A673 (cell line): ENCODE data around the gene SRL. TPM values are rescaled to one million over a fixed set of nuclear protein-coding genes. Genes with fewer than 3 reads are reported as not detected.

Source experiments
- BruUV-seq: library from RNA; stranded (reverse); fragments of 400-500 nt; replicated peaks from 2 replicates; lab custom pipeline; 2021; lab: Mats Ljungman, UMichigan
- CTCF ChIA-PET: fragments of 300-600 bp; sonication (Branson Sonifier 250); formaldehyde crosslinking; loops from one replicate; lab custom pipeline; 2022; ENCODE audit warnings: antibody characterized with exemption; lab: Charles Lee
- POLR2A ChIA-PET: fragments of 300-600 bp; sonication (Branson Sonifier 250); formaldehyde crosslinking; loops from one replicate; lab custom pipeline; 2022; ENCODE audit warnings: antibody characterized with exemption; ENCODE audit not compliant: low non-redundant PET; lab: Charles Lee
- DNase-seq: peaks from one replicate; pipeline ENCODE4 v3.0.0-alpha.2; 2015; ENCODE audit warnings: low spot score
- H3K27ac ChIP-seq: fragments of 200-600 bp; sonication (generic); 2 replicates; pipeline ENCODE4 v1.5.1; 2016; ENCODE audit warnings: mixed run types, low read depth, mild to moderate bottlenecking, mixed read lengths, antibody characterized with exemption, low read length; ENCODE audit not compliant: poor library complexity, severe bottlenecking
- H3K27me3 ChIP-seq: fragments of 200-600 bp; sonication (generic); replicated peaks from 2 replicates; pipeline ENCODE4 v1.6.1; 2017; ENCODE audit warnings: mixed run types, low read depth, mild to moderate bottlenecking, mixed read lengths, antibody characterized with exemption, low read length; ENCODE audit not compliant: insufficient read depth, poor library complexity
- H3K36me3 ChIP-seq: fragments of 200-600 bp; sonication (generic); 2 replicates; pipeline ENCODE4 v1.6.1; 2016; ENCODE audit warnings: mixed run types, mild to moderate bottlenecking, mixed read lengths, antibody characterized with exemption, low read length; ENCODE audit not compliant: insufficient read depth, poor library complexity, severe bottlenecking
- H3K4me1 ChIP-seq: fragments of 200-600 bp; sonication (generic); 2 replicates; pipeline ENCODE4 v1.6.1; 2017; ENCODE audit warnings: mixed run types, mild to moderate bottlenecking, mixed read lengths, antibody characterized with exemption, low read length; ENCODE audit not compliant: insufficient read depth, poor library complexity, severe bottlenecking
- H3K4me3 ChIP-seq: fragments of 200-600 bp; sonication (generic); 2 replicates; pipeline ENCODE4 v1.5.1; 2016; ENCODE audit warnings: low read depth, mixed run types, mild to moderate bottlenecking, mixed read lengths, low read length; ENCODE audit not compliant: poor library complexity, severe bottlenecking
- H3K9me3 ChIP-seq: fragments of 200-600 bp; sonication (generic); 2 replicates; pipeline ENCODE4 v1.6.1; 2016; ENCODE audit warnings: mixed run types, low read depth, mild to moderate bottlenecking, mixed read lengths, antibody characterized with exemption, low read length; ENCODE audit not compliant: poor library complexity, severe bottlenecking
- CTCF ChIP-seq: fragments of 300-800, 200-600 bp; sonication (generic); conservative IDR thresholded peaks from 2 replicates; pipeline ENCODE4 v1.5.1; 2017; ENCODE audit warnings: low read depth, mild to moderate bottlenecking, antibody characterized with exemption, low read length, moderate library complexity, mixed read lengths
- EZH2 ChIP-seq: fragments of 200-600 bp; sonication (generic); IDR thresholded peaks from 2 replicates; pipeline ENCODE4 v1.6.1; 2017; ENCODE audit warnings: borderline replicate concordance, low read depth, mild to moderate bottlenecking, mixed read lengths, antibody characterized with exemption, low read length; ENCODE audit not compliant: poor library complexity, severe bottlenecking
- intact Hi-C: fragments of 100-400 bp; cut with micrococcal nuclease; formaldehyde crosslinking; loops from one replicate; pipeline ENCODE4 v1.10.0; 2022; ENCODE audit not compliant: unreplicated experiment
- total RNA-seq: library from RNA; stranded (reverse); gene quantifications from 2 replicates; pipeline ENCODE4 v1.2.3, GENCODE V29; 2021

Gene SRL
- total RNA-seq, 1 experiment from 2014 or later: 0.11 TPM

GRCh38 chr16:4265676-4266075 lies 23.8 kb upstream of the SRL start:
- ChIA-PET CTCF (interaction anchor here (1.0 kb wide), 1 partner anchor 136 kb away, joined by 3 read pairs; no protein-coding TSS in a partner anchor), POLR2A (no interaction called here)
- Histone ChIP-seq H3K9me3 (no peaks in the 10 kb centered on the region), H3K4me1 (peaks cover 7% of the 10 kb centered on the region), H3K36me3 (peaks cover 15% of the 10 kb centered on the region), H3K27ac (no peak overlapping the region), H3K4me3 (no peak overlapping the region), H3K27me3 (no peaks in the 10 kb centered on the region)
- TF ChIP-seq EZH2 (no peak), CTCF (no peak)
- intact Hi-C loops: no loop called here
- no TSS peak for BruUV-seq
- DNase-seq: no peak

GRCh38 chr16:4264546-4264945 lies 22.7 kb upstream of the SRL start:
- H3K9me3 ChIP-seq: no peaks in the 10 kb centered on the region
- no peak overlapping the region for H3K27ac ChIP-seq
- ChIA-PET POLR2A (no interaction called here), CTCF (interaction anchor here (1.0 kb wide), 1 partner anchor 138 kb away, joined by 3 read pairs; no protein-coding TSS in a partner anchor)
- no TSS peak for BruUV-seq
- H3K36me3 ChIP-seq: peaks cover 21% of the 10 kb centered on the region
- TF ChIP-seq CTCF (no peak), EZH2 (no peak)
- no peaks in the 10 kb centered on the region for H3K4me1 ChIP-seq
- no peaks in the 10 kb centered on the region for H3K27me3 ChIP-seq
- no peak overlapping the region for H3K4me3 ChIP-seq
- intact Hi-C loops: no loop called here
- DNase-seq: no peak

GRCh38 chr16:4263504-4264436 lies 21.9 kb upstream of the SRL start:
- Histone ChIP-seq H3K4me3 (no peak overlapping the region), H3K9me3 (no peaks in the 10 kb centered on the region), H3K27me3 (no peaks in the 10 kb centered on the region), H3K27ac (no peak overlapping the region), H3K36me3 (peaks cover 23% of the 10 kb centered on the region), H3K4me1 (no peaks in the 10 kb centered on the region)
- intact Hi-C loops: no loop called here
- ChIA-PET CTCF (no interaction called here), POLR2A (no interaction called here)
- BruUV-seq: no TSS peak
- TF ChIP-seq CTCF (no peak), EZH2 (no peak)
- peak; percentile 31 for DNase-seq
